Stimulated activated CD8-positive, alpha-beta memory T cell treated with anti-CD3 and anti-CD28 coated beads, Interleukin-15, amount 100 ng/mL, for 1 hour (primary cell): ENCODE results near the gene RPS15.

Experiments used
- DNase-seq: peaks from one replicate; pipeline ENCODE4 v3.0.0-alpha.2; 2020; ENCODE audit warnings: low read depth

The RPS15 gene

GRCh38 chr19:1453525-1454364 is 15.5 kb downstream of the RPS15 start:
- DNase-seq: no peak

GRCh38 chr19:1455002-1455335 is 16.8 kb downstream of the RPS15 start:
- no peak for DNase-seq

- no peak for DNase-seq
Observed at GRCh38 chr19:1455336-1456120, 17.3 kb downstream of the RPS15 start.

GRCh38 chr19:1456121-1456900 is 18.1 kb downstream of the RPS15 start:
- DNase-seq: no peak

- DNase-seq: no peak
Observed at GRCh38 chr19:1457031-1457739, 19.0 kb downstream of the RPS15 start.

GRCh38 chr19:1457892-1458291 is 19.7 kb downstream of the RPS15 start:
- DNase-seq: no peak

GRCh38 chr19:1459479-1459878 is 21.3 kb downstream of the RPS15 start:
- no peak for DNase-seq

- DNase-seq: no peak
Observed at GRCh38 chr19:1460033-1460995, 22.1 kb downstream of the RPS15 start.

- DNase-seq: no peak
Observed at GRCh38 chr19:1461862-1462261, 23.7 kb downstream of the RPS15 start.

GRCh38 chr19:1465191-1466016 is 27.2 kb downstream of the RPS15 start:
- DNase-seq: no peak

GRCh38 chr19:1466018-1466460 is 27.8 kb downstream of the RPS15 start:
- DNase-seq: no peak

- DNase-seq: no peak
Observed at GRCh38 chr19:1466461-1467214, 28.4 kb downstream of the RPS15 start.

GRCh38 chr19:1467215-1467489 is 29.0 kb downstream of the RPS15 start:
- DNase-seq: no peak

- DNase-seq: no peak
Observed at GRCh38 chr19:1467490-1468273, 29.5 kb downstream of the RPS15 start.

GRCh38 chr19:1468274-1468820 is 30.2 kb downstream of the RPS15 start:
- no peak for DNase-seq

- no peak for DNase-seq
Observed at GRCh38 chr19:1468821-1469254, 30.6 kb downstream of the RPS15 start.

- no peak for DNase-seq
Observed at GRCh38 chr19:1469255-1470054, 31.3 kb downstream of the RPS15 start.

- DNase-seq: no peak
Observed at GRCh38 chr19:1470055-1470304, 31.8 kb downstream of the RPS15 start.
